Neuronal stem cell (in vitro differentiated cells): Measurements from ENCODE around the gene ABITRAM.
"Not testable (repeated sequence)": the region's sequence is repeated elsewhere in the genome, so short reads cannot be mapped to it uniquely, and the experiment has no call there.

Source experiments
- DNase-seq: peaks from one replicate; pipeline ENCODE4 v3.0.0-alpha.2; 2013; ENCODE audit warnings: low spot score
- H2AFZ ChIP-seq: one replicate; pipeline ENCODE4 v1.6.1; 2013; ENCODE audit warnings: mild to moderate bottlenecking, low read length, inconsistent platforms
- H2AK5ac ChIP-seq: 2 replicates; pipeline ENCODE4 v1.6.1; 2013; ENCODE audit warnings: low read depth, mild to moderate bottlenecking, inconsistent platforms, low read length, moderate library complexity, mixed read lengths
- H2BK120ac ChIP-seq: 2 replicates; pipeline ENCODE4 v1.6.1; 2013; ENCODE audit warnings: low read depth, mild to moderate bottlenecking, inconsistent platforms, low read length, moderate library complexity, mixed read lengths
- H2BK12ac ChIP-seq: one replicate; pipeline ENCODE4 v1.6.1; 2013; ENCODE audit warnings: low read length, inconsistent platforms
- H2BK15ac ChIP-seq: 2 replicates; pipeline ENCODE4 v1.6.1; 2013; ENCODE audit warnings: mild to moderate bottlenecking, low read length, inconsistent platforms, mixed read lengths
- H2BK5ac ChIP-seq: one replicate; pipeline ENCODE4 v1.6.1; 2013; ENCODE audit warnings: inconsistent platforms, mild to moderate bottlenecking, low read length, moderate library complexity
- H3K14ac ChIP-seq: one replicate; pipeline ENCODE4 v1.6.1; 2013; ENCODE audit warnings: low read length, inconsistent platforms
- H3K18ac ChIP-seq: 2 replicates; pipeline ENCODE4 v1.6.1; 2013; ENCODE audit warnings: low read length, inconsistent platforms
- H3K23ac ChIP-seq: 2 replicates; pipeline ENCODE4 v1.6.1; 2013; ENCODE audit warnings: low read depth, mild to moderate bottlenecking, mixed read lengths, low read length, inconsistent platforms; ENCODE audit not compliant: poor library complexity
- H3K27ac ChIP-seq: replicated peaks from 3 replicates; pipeline ENCODE4 v1.5.1; 2013; ENCODE audit warnings: low read length, inconsistent platforms
- H3K27me3 ChIP-seq, 3 experiments: 2 replicates each; pipeline ENCODE4 v1.6.1; 2013; ENCODE audit warnings: low read length in 3 of 3, mild to moderate bottlenecking in 2 of 3, inconsistent platforms in 1 of 3, low read depth in 1 of 3, mixed read lengths in 1 of 3, moderate library complexity in 1 of 3; ENCODE audit not compliant: control insufficient read depth in 3 of 3, insufficient read depth in 3 of 3
- H3K36me3 ChIP-seq, 2 donors: replicated peaks in 1 of 2; 2 replicates each; pipeline ENCODE4 v1.6.1; 2013; ENCODE audit warnings: low read length in 2 of 2; ENCODE audit not compliant: control insufficient read depth in 2 of 2, insufficient read depth in 2 of 2
- H3K4ac ChIP-seq: 2 replicates; pipeline ENCODE4 v1.6.1; 2013; ENCODE audit warnings: inconsistent platforms, mild to moderate bottlenecking, low read length, moderate library complexity
- H3K4me1 ChIP-seq, 2 donors: 1 replicate in 1 of 2; 2 replicates in 1 of 2; pipeline ENCODE4 v1.6.1; 2013; ENCODE audit warnings: low read length in 2 of 2, low read depth in 1 of 2; ENCODE audit not compliant: control insufficient read depth in 2 of 2, insufficient read depth in 1 of 2
- H3K4me2 ChIP-seq: one replicate; pipeline ENCODE4 v1.6.1; 2013; ENCODE audit warnings: mild to moderate bottlenecking, low read length, inconsistent platforms; ENCODE audit not compliant: insufficient read depth, poor library complexity, severe bottlenecking
- H3K4me3 ChIP-seq, 2 donors: 2 replicates each; pipeline ENCODE4 v1.5.1; 2013; ENCODE audit warnings: low read length in 2 of 2, mild to moderate bottlenecking in 2 of 2, inconsistent platforms in 1 of 2, moderate library complexity in 1 of 2
- H3K79me1 ChIP-seq: one replicate; pipeline ENCODE4 v1.6.1; 2013; ENCODE audit warnings: low read depth, mild to moderate bottlenecking, inconsistent platforms, low read length, moderate library complexity
- H3K9ac ChIP-seq: one replicate; pipeline ENCODE4 v1.6.1; 2013; ENCODE audit warnings: mild to moderate bottlenecking, low read depth, low read length, inconsistent platforms; ENCODE audit not compliant: poor library complexity
- H3K9me3 ChIP-seq, 2 donors: replicated peaks in 1 of 2; 2 replicates each; pipeline versions ENCODE3 to v1.6.1; 2013; ENCODE audit warnings: low read length in 2 of 2, mild to moderate bottlenecking in 2 of 2, inconsistent platforms in 1 of 2, low read depth in 1 of 2, mixed read lengths in 1 of 2, moderate library complexity in 1 of 2; ENCODE audit not compliant: control insufficient read depth in 2 of 2, insufficient read depth in 1 of 2
- H4K8ac ChIP-seq: one replicate; pipeline ENCODE4 v1.6.1; 2013; ENCODE audit warnings: low read depth, mild to moderate bottlenecking, inconsistent platforms, low read length, moderate library complexity
- H4K91ac ChIP-seq: one replicate; pipeline ENCODE4 v1.6.1; 2013; ENCODE audit warnings: low read length, low read depth, mild to moderate bottlenecking, inconsistent platforms; ENCODE audit not compliant: poor library complexity
- WGBS, 2 donors: extraction: QIAGEN DNeasy Blood & Tissue Kit; methylation state at CpG; one replicate each; pipeline ENCODE4 v1.1.7; 2013; ENCODE audit warnings: missing lambda C conversion rate in 2 of 2, mixed read lengths in 1 of 2; ENCODE audit not compliant: insufficient read length in 2 of 2, insufficient replicate concordance in 1 of 2; ENCODE audit errors: extremely low coverage in 2 of 2; 5-methylcytosine and 5-hydroxymethylcytosine counted together

ABITRAM gene

DNA sequence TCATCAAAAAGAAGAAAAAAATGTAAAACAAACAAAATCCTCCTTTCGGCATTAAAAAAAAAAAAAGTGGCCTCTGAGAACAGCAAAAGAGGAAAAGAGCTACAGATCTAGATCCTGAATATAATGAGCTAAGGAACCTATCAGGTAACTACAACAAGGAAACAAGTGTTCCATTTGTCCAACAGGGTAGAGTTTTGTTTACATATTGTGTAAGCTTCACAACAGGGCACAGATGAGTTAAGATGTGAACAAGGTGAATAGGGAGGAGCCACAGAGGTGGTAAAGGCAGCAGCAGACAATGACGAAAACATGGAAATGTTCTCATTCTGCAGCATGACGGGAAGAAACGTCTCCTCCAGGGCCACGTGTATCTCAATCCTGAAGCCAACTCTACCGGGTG lies 14.7 kb upstream of the ABITRAM start:
- peaks cover 23 to 97% of the 10 kb centered on the region in 2 donors for H3K36me3 ChIP-seq
- no peaks in the 10 kb centered on the region for H3K4me1 ChIP-seq
- H3K27ac ChIP-seq: no peak overlapping the region
- no peak overlapping the region for H3K23ac ChIP-seq
- no peak overlapping the region for H4K91ac ChIP-seq
- H3K27me3 ChIP-seq: no peaks in the 10 kb centered on the region
- no peak overlapping the region for H3K4me2 ChIP-seq
- H3K18ac ChIP-seq: no peak overlapping the region
- H4K8ac ChIP-seq: no peak overlapping the region
- no peak overlapping the region for H2BK120ac ChIP-seq
- H3K4me3 ChIP-seq: no peak overlapping the region
- H2BK5ac ChIP-seq: no peak overlapping the region
- no peak overlapping the region for H3K14ac ChIP-seq
- H3K4ac ChIP-seq: no peak overlapping the region
- no peaks in the 10 kb centered on the region for H3K9me3 ChIP-seq
- DNase-seq: no peak
- no CpG with 5 or more reads among the region's 6 CpGs for WGBS, 2 donors
- H3K79me1 ChIP-seq: no peaks in the 10 kb centered on the region
- no peak overlapping the region for H3K9ac ChIP-seq
- H2BK15ac ChIP-seq: no peak overlapping the region
- no peak overlapping the region for H2BK12ac ChIP-seq
- H2AFZ ChIP-seq: no peak overlapping the region
- H2AK5ac ChIP-seq: no peak overlapping the region

DNA sequence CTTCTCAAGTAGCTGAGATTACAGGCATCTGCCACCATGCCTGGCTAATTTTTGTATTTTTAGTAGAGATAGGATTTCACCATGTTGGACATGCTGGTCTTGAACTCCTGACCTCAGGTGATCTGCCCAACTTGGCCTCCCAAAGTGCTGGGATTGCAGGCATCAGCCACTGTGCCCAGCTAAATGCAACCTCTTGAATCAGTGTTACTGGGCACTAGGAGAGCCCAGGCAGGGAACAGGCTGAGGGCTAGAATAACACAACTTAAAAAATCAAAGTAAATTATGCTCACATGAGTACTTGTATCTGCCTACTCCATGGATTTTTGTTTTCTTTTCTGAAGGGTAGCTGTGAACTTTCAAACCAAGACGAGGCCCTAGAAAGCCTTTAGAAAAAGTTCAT lies 13.8 kb upstream of the ABITRAM start:
- H2BK15ac ChIP-seq, DNase-seq, H3K23ac ChIP-seq, H2BK120ac ChIP-seq, H3K14ac ChIP-seq, H3K4me2 ChIP-seq, H3K27me3 ChIP-seq, H3K4me1 ChIP-seq, H2AFZ ChIP-seq, H2BK5ac ChIP-seq, H3K4me3 ChIP-seq, H4K91ac ChIP-seq, H2BK12ac ChIP-seq, H3K9ac ChIP-seq, H3K4ac ChIP-seq, H3K79me1 ChIP-seq, H3K27ac ChIP-seq, H2AK5ac ChIP-seq, H3K9me3 ChIP-seq, H4K8ac ChIP-seq, H3K18ac ChIP-seq: not testable (repeated sequence)
- WGBS, 2 donors: no CpG with 5 or more reads among the region's 1 CpG
- peaks cover 25 to 97% of the 10 kb centered on the region in 2 donors for H3K36me3 ChIP-seq

DNA sequence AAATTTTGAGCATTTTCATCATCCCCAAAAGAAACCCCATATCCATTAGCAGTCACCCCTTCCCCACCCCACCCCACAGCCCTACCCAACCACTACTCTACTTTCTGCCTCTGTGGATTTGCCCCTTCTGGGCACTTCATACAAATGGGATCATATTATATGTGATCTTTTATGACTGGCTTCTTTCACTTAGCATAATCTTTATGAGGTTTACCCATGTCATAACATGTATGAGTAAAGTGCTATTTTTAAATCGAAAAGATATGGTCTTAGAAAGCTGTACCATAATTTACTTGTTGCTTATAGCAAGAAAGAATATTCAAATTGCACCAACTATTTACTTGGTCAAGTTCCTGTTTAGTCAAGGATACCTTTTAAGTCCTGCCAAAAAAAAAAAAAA lies 13.0 kb upstream of the ABITRAM start:
- H2AK5ac ChIP-seq: no peak overlapping the region
- no peak overlapping the region for H3K4ac ChIP-seq

DNA sequence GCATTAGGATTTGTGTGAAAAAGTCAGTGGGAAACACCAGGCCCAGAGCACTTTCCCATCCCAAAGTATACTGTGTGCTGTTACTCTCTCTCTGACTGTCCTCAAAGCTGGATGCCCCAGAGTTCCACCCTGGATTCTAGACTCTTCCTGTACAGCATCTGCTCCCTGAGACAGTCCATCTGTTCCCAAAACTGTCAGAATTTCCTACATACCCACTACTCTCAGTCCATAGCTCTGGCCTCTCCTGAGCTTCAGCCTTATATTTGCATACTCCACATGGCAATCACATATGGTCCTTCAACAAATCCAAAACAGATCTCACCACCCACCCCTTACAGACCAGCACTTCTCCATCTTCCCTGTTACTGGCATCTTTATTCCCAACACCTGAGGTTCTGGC lies 9.7 kb upstream of the ABITRAM start:
- Histone ChIP-seq H2BK5ac (no peak overlapping the region), H3K4me2 (no peak overlapping the region), H3K18ac (no peak overlapping the region), H3K23ac (no peak overlapping the region), H3K4me1 (no peaks in the 10 kb centered on the region), H3K27ac (no peak overlapping the region), H4K91ac (no peak overlapping the region), H2BK120ac (no peak overlapping the region), H3K14ac (no peak overlapping the region), H3K4ac (no peak overlapping the region), H3K27me3 (no peaks in the 10 kb centered on the region), H3K79me1 (no peaks in the 10 kb centered on the region), H3K36me3 (peaks cover 24 to 98% of the 10 kb centered on the region in 2 donors), H2BK15ac (no peak overlapping the region), H4K8ac (no peak overlapping the region), H3K4me3 (no peak overlapping the region), H2BK12ac (no peak overlapping the region), H2AFZ (no peak overlapping the region), H2AK5ac (no peak overlapping the region), H3K9ac (no peak overlapping the region), H3K9me3 (no peaks in the 10 kb centered on the region)
- no peak for DNase-seq

More for the DNA sequence above, 13.0 kb upstream of the ABITRAM start:
- no peaks in the 10 kb centered on the region for H3K27me3 ChIP-seq
- H3K23ac ChIP-seq: no peak overlapping the region
- no peak overlapping the region for H4K91ac ChIP-seq
- H2AFZ ChIP-seq: no peak overlapping the region
- H3K18ac ChIP-seq: no peak overlapping the region
- DNase-seq: no peak
- no peak overlapping the region for H2BK12ac ChIP-seq
- H3K9me3 ChIP-seq: no peaks in the 10 kb centered on the region
- no peak overlapping the region for H3K4me2 ChIP-seq
- H3K27ac ChIP-seq: no peak overlapping the region
- H2BK5ac ChIP-seq: no peak overlapping the region
- H3K79me1 ChIP-seq: no peaks in the 10 kb centered on the region
- no peak overlapping the region for H3K14ac ChIP-seq
- H4K8ac ChIP-seq: no peak overlapping the region
- no CpG with 5 or more reads among the region's 1 CpG for WGBS, 2 donors
- no peak overlapping the region for H2BK120ac ChIP-seq
- H3K9ac ChIP-seq: no peak overlapping the region
- peaks cover 24 to 97% of the 10 kb centered on the region in 2 donors for H3K36me3 ChIP-seq
- H3K4me3 ChIP-seq: no peak overlapping the region
- no peak overlapping the region for H2BK15ac ChIP-seq
- H3K4me1 ChIP-seq: no peaks in the 10 kb centered on the region
